Liver (tissue), 9 donors: ENCODE results near the gene COQ8B. TPM values are rescaled to one million over a fixed set of nuclear protein-coding genes. Genes with fewer than 3 reads are reported as not detected.

Experiments
- DNase-seq: peaks from one replicate; pipeline ENCODE4 v3.0.0-alpha.2; 2017; ENCODE audit warnings: low spot score
- H3K27ac ChIP-seq, 2 donors: one replicate each; pipeline ENCODE4 v1.7.0; 2013; ENCODE audit warnings: inconsistent platforms in 2 of 2, low read length in 2 of 2, control low read depth in 1 of 2, low read depth in 1 of 2, mild to moderate bottlenecking in 1 of 2
- H3K27me3 ChIP-seq, 4 donors: one replicate each; pipeline versions ENCODE4 v1.6.1 to v1.7.0; 2013; ENCODE audit warnings: low read length in 3 of 4, inconsistent platforms in 1 of 4, mild to moderate bottlenecking in 1 of 4, moderate library complexity in 1 of 4; ENCODE audit not compliant: control insufficient read depth in 4 of 4, insufficient read depth in 4 of 4
- H3K36me3 ChIP-seq, 4 donors: one replicate each; pipeline versions ENCODE4 v1.6.1 to v1.7.0; 2013; ENCODE audit warnings: low read length in 3 of 4, mild to moderate bottlenecking in 3 of 4, low read depth in 1 of 4, moderate library complexity in 1 of 4; ENCODE audit not compliant: control insufficient read depth in 4 of 4, insufficient read depth in 3 of 4
- H3K4me1 ChIP-seq, 4 donors: one replicate each; pipeline versions ENCODE4 v1.6.1 to v1.7.0; 2013; ENCODE audit warnings: low read length in 3 of 4, mild to moderate bottlenecking in 3 of 4, moderate library complexity in 1 of 4; ENCODE audit not compliant: control insufficient read depth in 4 of 4, insufficient read depth in 4 of 4
- H3K4me3 ChIP-seq, 3 donors: one replicate each; pipeline versions ENCODE4 v1.6.1 to v1.7.0; 2013; ENCODE audit warnings: low read length in 3 of 3, control low read depth in 1 of 3, low read depth in 1 of 3, mild to moderate bottlenecking in 1 of 3
- H3K9ac ChIP-seq, 2 donors: one replicate each; pipeline ENCODE4 v1.7.0; 2013; ENCODE audit warnings: low read length in 2 of 2, mild to moderate bottlenecking in 2 of 2, moderate library complexity in 2 of 2, control low read depth in 1 of 2, low read depth in 1 of 2
- H3K9me3 ChIP-seq, 4 donors: one replicate each; pipeline versions ENCODE4 v1.6.1 to v1.7.0; 2013; ENCODE audit warnings: low read length in 3 of 4; ENCODE audit not compliant: control insufficient read depth in 4 of 4
- ATF3 ChIP-seq: IDR thresholded peaks from 2 replicates; pipeline ENCODE4 v1.6.1; 2016; ENCODE audit warnings: antibody characterized with exemption
- EGR1 ChIP-seq, 2 donors: IDR thresholded peaks; 2 replicates each; pipeline ENCODE4 v1.6.1; 2016 to 2018; ENCODE audit warnings: antibody characterized with exemption in 2 of 2, low read depth in 2 of 2
- FOXA1 ChIP-seq: IDR thresholded peaks from 2 replicates; pipeline ENCODE4 v1.6.1; 2016; ENCODE audit warnings: antibody characterized with exemption
- GABPA ChIP-seq, 2 donors: IDR thresholded peaks in 1 of 2; conservative IDR thresholded peaks in 1 of 2; 2 replicates each; pipeline ENCODE4 v1.6.1; 2016; ENCODE audit warnings: antibody characterized with exemption in 2 of 2, mild to moderate bottlenecking in 1 of 2, moderate library complexity in 1 of 2
- HNF4A ChIP-seq, 2 donors: conservative IDR thresholded peaks; 2 replicates each; pipeline ENCODE4 v1.6.1; 2016; ENCODE audit warnings: antibody characterized with exemption in 2 of 2, mild to moderate bottlenecking in 2 of 2
- HNF4G ChIP-seq: IDR thresholded peaks from 2 replicates; pipeline ENCODE4 v1.6.1; 2016; ENCODE audit warnings: antibody characterized with exemption
- NR2F2 ChIP-seq: IDR thresholded peaks from 2 replicates; pipeline ENCODE4 v1.6.1; 2016; ENCODE audit warnings: antibody characterized with exemption
- REST ChIP-seq: IDR thresholded peaks from 2 replicates; pipeline ENCODE4 v1.6.1; 2016; ENCODE audit warnings: antibody characterized with exemption, mild to moderate bottlenecking
- RXRA ChIP-seq, 2 donors: IDR thresholded peaks; 2 replicates each; pipeline ENCODE4 v1.6.1; 2017 to 2018; ENCODE audit warnings: antibody characterized with exemption in 2 of 2, mild to moderate bottlenecking in 1 of 2
- SP1 ChIP-seq: IDR thresholded peaks from 2 replicates; pipeline ENCODE4 v1.6.1; 2018; ENCODE audit warnings: antibody characterized with exemption, mild to moderate bottlenecking
- TAF1 ChIP-seq: conservative IDR thresholded peaks from 2 replicates; pipeline ENCODE4 v1.6.1; 2016; ENCODE audit warnings: antibody characterized with exemption, mild to moderate bottlenecking
- YY1 ChIP-seq: IDR thresholded peaks from 2 replicates; pipeline ENCODE4 v1.6.1; 2016; ENCODE audit warnings: antibody characterized with exemption, mild to moderate bottlenecking
- ZBTB33 ChIP-seq: IDR thresholded peaks from 2 replicates; pipeline ENCODE4 v1.6.1; 2016; ENCODE audit warnings: antibody characterized with exemption
- WGBS: extraction: QIAGEN DNeasy Blood & Tissue Kit; methylation state at CpG from one replicate; pipeline ENCODE4 v1.1.7; 2013; 5-methylcytosine and 5-hydroxymethylcytosine counted together
- polyA plus RNA-seq, 2 donors: library from polyadenylated mRNA; stranded (reverse) in 1 of 2; unstranded in 1 of 2; fragments of 200-250 nt in 1 of 2; fragments of >200 nt in 1 of 2; fragmentation: Nextera tagmentation in 1 of 2; extraction: Ambion mirVana in 1 of 2; gene quantifications; one replicate each; pipeline versions ENCODE4 v1.2.1 to v1.2.3, GENCODE V29; 2013 to 2015
- total RNA-seq, 2 donors: library from RNA; depleted of rRNA; stranded (reverse); fragments of >200 nt; gene quantifications; one replicate each; pipeline ENCODE4 v1.2.3, GENCODE V29; 2014
- donor health status: healthy.
- donor health status: healthy.
- donor health status: healthy.
- donor health status: healthy.
- donor health status: healthy.

The COQ8B gene
- total and polyA plus RNA-seq, 4 donors: 6.4 to 30.6 (median 19.9) TPM

DNA sequence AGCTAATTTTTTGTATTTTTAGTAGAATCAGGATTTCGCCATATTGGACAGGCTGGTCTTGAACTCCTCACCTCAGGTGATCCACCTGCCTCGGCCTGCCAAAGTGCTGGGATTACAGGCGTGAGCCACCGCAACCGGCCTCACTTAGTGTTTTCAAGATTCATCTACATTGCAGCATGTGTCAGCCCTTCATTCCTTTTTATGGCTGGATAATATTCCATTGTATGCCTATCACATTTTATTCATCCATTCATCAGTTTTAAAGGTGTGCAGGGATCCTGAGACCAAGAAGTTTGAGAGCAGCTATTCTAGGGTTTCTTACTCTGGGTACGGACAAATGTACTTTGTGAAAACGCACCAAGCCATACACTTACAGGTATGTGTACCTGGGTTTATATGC is 9.1 kb downstream of the COQ8B start:
- TF ChIP-seq TAF1 (no peak), FOXA1 (no peak), NR2F2 (no peak), HNF4G (no peak), SP1 (no peak), YY1 (no peak), EGR1 (IDR thresholded peaks at IDR 0.05; ENCODE audit: low read depth in 2 of 2) (no peak)
- Histone ChIP-seq H3K9me3 (no peaks in the 10 kb centered on the region), H3K36me3 (peaks cover 17 to 51% (median 35%) of the 10 kb centered on the region in 4 donors), H3K27me3 (no peaks in the 10 kb centered on the region), H3K4me1 (no peaks in the 10 kb centered on the region), H3K27ac (no peak overlapping the region), H3K9ac (no peak overlapping the region), H3K4me3 (no peak overlapping the region)
- DNase-seq: no peak
- WGBS: 99% methylated on average over 7 of the region's 7 CpGs

GRCh38 chr19:40705950-40706619 is 10.6 kb downstream of the COQ8B start:
- WGBS: 95% methylated on average over 7 of the region's 7 CpGs

GRCh38 chr19:40705362-40705651 is 11.4 kb downstream of the COQ8B start:
- DNase-seq: no peak
- WGBS: 98% methylated on average over 9 of the region's 9 CpGs
- Histone ChIP-seq H3K36me3 (peaks cover 20 to 60% (median 40%) of the 10 kb centered on the region in 4 donors), H3K4me1 (no peaks in the 10 kb centered on the region), H3K4me3 (no peak overlapping the region), H3K27ac (no peak overlapping the region), H3K9me3 (no peaks in the 10 kb centered on the region), H3K9ac (no peak overlapping the region), H3K27me3 (no peaks in the 10 kb centered on the region)
- TF ChIP-seq NR2F2 (no peak), REST (no peak), YY1 (no peak), ATF3 (no peak), RXRA (IDR thresholded peaks at IDR 0.05) (no peak), TAF1 (no peak), ZBTB33 (no peak), HNF4A (conservative IDR thresholded peaks at IDR 0.05) (no peak)

More at GRCh38 chr19:40705950-40706619, 10.6 kb downstream of the COQ8B start:
- no peak for DNase-seq
- Histone ChIP-seq H3K27ac (no peak overlapping the region), H3K4me1 (no peaks in the 10 kb centered on the region), H3K9me3 (no peaks in the 10 kb centered on the region), H3K4me3 (no peak overlapping the region), H3K36me3 (peaks cover 20 to 60% (median 39%) of the 10 kb centered on the region in 4 donors), H3K27me3 (no peaks in the 10 kb centered on the region), H3K9ac (no peak overlapping the region)
- TF ChIP-seq GABPA (IDR thresholded peaks at IDR 0.05 in 1 of 2, conservative IDR thresholded peaks at IDR 0.05 in 1 of 2): no peak
